ENCODE measurements around the gene CASP12. TPM values are rescaled to one million over a fixed set of nuclear protein-coding genes. Genes with fewer than 3 reads are reported as not detected.

Gene CASP12
- total RNA-seq, 2 experiments from 2014 or later = not detected

DNA sequence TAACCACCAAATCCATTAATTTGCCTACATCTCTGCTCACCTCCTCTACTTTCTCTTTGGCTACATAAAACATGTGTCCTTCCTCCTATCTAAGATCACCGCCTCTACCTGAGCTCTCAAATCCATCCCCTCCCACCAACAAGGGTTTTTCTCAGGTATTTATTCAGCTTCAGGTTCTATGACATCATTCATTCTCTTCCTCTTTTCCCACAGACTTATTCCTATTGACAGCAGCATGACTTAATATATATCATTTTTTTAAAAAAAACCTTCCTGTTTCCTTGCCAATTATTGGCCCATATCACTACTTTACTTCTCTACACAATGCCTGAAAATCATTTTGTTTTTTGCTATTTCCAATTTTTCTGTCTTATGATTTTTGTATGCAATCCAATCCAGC, 4.4 kb downstream of the CASP12 start:
- CTCF ChIA-PET = no interaction called here
- POLR2A ChIA-PET = no interaction called here

DNA sequence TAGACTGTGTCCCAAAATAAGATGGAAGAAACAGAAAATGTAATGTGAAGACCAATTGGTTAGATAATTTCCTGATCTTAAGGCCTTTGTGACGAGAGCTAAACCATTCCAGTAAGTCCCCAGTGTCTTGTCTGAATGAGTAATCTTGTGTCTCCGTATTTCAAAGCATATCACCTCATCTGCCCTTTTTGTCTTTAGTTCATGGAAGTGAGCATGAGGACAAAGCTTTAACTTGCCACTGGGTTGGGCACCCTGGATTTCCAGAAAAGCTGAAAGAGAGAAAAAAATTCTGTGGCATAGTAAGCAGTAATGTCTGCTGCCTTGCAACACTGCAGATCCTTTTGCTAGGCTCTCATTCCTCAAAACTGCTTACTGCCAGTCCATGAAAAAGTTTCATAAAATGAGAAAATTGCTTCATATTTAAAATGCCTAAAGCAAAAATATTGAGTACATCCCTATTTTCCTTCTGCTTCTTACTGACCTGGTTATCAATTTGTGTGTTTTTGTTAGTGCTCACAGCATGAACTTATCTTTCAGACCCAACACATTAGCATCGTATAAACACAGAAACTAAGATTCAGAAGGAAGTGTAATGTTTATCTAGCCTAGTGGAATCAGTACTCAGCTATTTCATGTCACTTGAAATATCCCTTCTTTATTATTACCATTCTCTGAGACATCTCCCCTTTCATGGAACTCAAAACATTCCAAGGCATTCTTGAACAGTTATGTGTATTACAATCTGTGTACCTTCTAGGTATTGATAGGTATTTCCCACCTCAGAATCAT, 5.3 kb downstream of the CASP12 start:
- POLR2A ChIA-PET = no interaction called here

DNA sequence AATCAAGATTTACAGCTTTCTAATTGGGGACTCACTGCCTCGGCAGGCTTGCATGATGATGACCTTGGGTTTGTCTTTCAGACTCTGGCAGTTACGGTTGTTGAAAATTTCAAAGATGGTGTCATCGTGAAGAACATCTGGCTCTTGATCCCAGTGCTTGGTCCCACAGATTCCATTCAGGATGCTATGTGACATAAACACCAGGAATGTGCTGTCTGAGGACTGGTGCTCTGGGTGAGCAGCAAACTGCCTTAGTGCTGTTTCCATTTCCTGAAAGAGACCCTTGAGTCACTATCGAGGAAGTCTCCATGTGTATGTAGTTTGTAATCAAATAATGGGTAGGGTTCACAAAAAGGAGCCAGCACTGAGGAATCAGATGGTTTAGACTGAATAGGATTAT, 7.1 kb downstream of the CASP12 start:
- ChIA-PET CTCF (no interaction called here), POLR2A (no interaction called here)

More for the DNA sequence above, 5.3 kb downstream of the CASP12 start:
- CTCF ChIA-PET = no interaction called here

DNA sequence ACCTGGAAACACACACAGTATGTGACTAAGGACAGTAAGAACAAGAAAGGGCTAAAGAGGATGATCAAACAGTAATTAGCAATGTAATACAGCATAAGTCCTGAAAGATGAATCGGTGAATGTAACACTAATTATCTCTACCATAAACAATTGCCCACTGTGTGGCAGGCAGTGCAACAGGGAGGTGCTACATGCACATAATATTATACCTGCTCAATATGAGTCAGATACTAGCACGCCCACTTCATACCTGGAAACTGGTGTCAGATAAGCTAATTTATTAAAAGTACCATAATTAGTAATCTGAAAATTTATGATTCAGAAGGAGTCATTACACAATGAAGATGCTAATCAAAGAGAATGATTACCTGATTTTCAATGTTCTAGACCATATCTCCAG, 14.9 kb downstream of the CASP12 start:
- POLR2A ChIA-PET = no interaction called here
- CTCF ChIA-PET = no interaction called here

DNA sequence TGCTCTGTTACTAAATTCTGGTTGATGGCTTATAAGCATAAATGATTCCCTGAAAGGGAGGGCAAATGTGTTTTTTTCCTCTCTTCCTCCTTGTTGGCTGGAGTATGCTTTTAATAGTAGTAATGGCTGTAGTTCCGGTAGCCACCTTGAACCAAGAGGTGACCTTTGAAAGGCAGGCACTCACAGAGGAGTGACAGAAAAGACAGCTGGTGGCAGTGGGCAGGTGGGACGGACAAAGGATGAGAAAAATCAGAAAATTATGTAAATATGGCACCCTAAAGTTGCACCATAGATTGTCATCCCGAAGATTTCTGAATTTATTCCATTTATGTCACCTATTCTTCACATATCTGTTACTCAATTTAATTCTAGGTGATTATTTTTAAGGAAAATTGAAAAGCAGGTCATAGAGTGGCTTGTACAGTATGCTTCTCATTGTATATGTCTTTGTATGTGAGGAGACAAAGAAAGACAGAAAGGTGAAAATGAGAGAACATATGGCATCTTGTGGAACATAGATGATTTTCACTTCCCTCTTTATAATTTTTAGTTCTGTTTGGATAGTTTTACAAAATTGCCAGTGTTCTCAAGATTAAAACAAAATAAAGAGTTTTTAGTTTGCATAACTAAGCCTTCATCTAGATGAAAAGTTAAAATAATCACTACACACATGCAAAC, 17.0 kb downstream of the CASP12 start:
- POLR2A ChIA-PET = no interaction called here
- CTCF ChIA-PET = no interaction called here

DNA sequence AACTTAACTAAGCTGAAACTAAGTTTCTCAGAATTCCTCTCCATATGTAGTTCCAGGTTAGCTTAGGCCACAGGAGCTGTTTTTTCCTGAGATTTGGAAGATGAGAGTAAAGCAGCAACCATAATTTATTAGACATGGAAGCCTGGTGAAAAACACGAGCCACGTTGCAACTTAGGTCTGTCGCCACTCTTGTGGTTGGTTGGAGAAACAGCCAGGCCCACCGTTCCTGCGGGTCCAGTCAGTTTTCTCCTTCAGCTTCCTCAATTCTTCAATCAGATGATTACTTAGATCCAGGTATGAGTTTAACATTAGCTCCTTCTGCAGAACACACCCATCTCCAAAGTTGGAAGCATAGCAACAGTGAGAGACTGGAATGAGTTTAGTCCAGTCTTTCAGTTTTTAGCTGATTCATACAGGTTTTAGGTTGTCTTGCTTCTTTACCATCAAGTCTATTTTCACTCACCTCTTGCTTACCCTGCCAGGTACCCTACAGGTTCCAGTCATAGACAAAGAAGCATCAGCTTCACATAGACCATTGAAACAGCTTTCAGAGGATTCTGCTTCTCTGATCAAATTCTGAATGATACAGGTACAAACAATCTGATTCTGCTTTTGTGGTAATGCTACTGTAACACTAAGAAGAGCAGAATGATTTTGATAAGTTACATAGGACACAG, 18.6 kb downstream of the CASP12 start:
- POLR2A ChIA-PET = no interaction called here
- CTCF ChIA-PET = interaction anchor here (1.3 kb wide), 1 partner anchor 10 kb away, joined by 3 read pairs; no protein-coding TSS in a partner anchor

DNA sequence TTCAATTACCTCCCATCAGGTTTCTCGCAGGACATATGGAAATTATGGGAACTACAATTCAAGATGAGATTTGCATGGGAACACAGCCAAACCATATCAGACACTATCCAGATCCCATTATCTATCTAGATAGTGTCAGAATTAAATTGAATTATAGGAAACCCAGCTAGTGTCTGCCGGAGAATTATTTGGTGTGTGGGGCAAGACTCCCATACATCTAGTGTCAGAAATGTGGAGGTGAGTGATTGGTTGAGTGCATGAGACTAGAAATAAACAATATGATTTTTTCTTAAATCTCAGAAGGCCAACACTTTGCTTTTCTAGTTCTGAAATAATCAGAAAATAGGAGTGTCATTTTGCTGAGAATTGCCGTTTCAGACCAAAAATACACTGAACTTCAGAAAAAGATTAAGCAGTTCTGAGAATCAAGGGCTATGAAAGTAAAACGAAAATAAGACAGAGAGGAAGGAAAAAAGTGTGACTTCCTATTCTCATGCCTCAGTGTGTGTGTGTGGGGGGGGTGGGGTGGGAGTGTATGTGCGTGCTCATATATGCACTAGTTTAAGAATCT, 21.3 kb downstream of the CASP12 start:
- CTCF ChIA-PET = no interaction called here
- POLR2A ChIA-PET = no interaction called here

DNA sequence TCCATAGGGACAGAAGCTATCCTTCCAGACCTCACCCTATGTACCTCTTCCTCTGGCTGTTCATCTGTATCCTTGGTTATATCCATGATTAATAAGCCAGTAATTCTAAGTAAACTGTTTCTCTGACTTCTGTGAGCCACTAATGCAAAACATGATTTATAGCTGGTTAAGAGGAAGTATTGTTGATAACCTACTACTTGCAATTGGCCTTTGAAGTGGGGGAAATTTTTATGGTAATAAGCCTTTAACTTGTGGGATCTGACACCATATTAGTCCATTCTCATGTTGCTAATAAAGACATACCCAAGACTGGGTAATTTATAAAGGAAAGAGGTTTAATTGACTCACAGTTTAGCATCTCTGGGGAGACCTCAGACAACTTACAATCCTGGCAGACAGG, 21.9 kb downstream of the CASP12 start:
- ChIA-PET CTCF (no interaction called here), POLR2A (no interaction called here)

DNA sequence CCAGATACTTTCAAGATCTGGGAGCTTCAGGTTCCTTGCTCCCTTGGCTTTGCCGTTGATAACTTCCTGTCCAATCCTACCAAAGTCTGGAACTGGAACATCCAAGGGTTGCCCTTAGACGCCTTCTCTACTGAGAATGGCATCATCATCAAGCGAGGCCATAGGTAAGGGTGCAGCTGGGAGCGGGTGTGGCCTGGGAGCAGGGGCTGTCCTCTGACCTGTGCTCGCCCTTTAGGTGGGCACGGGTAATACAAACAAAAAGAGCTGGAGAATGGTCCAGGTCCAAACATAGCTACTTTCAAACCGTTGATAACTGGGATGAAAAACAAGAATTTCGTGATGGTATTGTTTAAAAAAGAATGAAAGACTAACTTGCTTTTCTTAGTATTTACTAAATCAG, 25.0 kb downstream of the CASP12 start:
- ChIA-PET POLR2A (no interaction called here), CTCF (interaction anchor here (0.7 kb wide), 1 partner anchor 78 kb away, joined by 3 read pairs; no protein-coding TSS in a partner anchor)

DNA sequence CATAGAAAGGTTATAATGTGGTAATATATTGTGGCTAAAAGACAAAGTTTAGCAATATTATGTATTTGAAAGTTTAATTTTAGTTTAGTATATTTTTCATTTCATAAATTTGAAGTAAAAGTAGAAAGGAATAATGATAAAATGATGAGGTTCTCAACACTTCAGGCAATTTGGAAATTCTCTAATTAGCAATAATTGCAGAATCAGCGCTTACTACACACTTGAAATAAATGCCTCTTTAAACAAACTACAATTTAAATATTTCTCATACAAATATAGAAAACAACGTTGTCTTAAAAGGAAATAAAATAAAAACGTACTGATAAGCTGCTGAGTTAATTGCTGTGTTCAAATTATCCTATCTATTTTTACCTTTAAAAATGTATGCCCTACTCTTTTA, 25.9 kb downstream of the CASP12 start:
- CTCF ChIA-PET = no interaction called here
- POLR2A ChIA-PET = no interaction called here

DNA sequence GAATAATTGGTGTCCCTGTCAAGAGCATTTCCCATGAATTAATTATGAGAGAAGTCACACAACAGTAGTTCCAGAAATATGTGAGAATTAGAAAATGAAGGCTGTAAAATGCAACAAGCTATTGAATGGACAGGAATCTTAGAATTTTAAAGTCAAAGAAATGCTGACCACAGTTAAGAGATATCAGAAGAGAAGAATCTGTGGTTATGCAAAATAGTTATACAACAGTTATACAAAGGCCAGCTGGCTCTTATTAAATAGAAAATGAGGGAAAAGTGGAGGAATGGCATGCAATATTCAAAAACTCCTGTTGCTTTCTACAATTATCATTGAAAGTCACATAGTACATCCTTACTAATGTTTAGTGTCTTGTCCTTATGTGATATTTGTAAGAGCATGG, 27.4 kb downstream of the CASP12 start:
- ChIA-PET POLR2A (no interaction called here), CTCF (no interaction called here)

DNA sequence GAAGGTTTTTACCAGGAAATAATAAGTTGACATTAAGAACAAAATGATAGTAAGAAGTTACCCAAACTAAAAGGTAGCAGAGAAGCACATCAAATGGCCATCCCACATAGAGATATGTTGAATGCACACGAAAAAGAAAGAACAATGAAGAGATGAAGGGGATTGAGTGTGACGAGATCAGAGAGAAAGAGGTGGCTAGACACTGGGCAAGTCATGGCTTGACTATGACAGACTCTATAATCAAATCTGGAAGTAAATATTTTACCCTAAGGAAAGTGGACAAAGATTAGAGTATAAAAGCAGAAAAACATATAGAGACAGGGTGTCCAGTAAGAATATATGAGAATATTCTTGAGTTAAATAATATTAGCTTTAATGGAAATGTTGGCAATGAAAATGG, 31.4 kb downstream of the CASP12 start:
- POLR2A ChIA-PET = no interaction called here
- CTCF ChIA-PET = interaction anchor here (0.7 to 1.0 kb wide), 2 partner anchors 42 to 563 kb away, joined by 3 to 6 read pairs; no protein-coding TSS in a partner anchor

DNA sequence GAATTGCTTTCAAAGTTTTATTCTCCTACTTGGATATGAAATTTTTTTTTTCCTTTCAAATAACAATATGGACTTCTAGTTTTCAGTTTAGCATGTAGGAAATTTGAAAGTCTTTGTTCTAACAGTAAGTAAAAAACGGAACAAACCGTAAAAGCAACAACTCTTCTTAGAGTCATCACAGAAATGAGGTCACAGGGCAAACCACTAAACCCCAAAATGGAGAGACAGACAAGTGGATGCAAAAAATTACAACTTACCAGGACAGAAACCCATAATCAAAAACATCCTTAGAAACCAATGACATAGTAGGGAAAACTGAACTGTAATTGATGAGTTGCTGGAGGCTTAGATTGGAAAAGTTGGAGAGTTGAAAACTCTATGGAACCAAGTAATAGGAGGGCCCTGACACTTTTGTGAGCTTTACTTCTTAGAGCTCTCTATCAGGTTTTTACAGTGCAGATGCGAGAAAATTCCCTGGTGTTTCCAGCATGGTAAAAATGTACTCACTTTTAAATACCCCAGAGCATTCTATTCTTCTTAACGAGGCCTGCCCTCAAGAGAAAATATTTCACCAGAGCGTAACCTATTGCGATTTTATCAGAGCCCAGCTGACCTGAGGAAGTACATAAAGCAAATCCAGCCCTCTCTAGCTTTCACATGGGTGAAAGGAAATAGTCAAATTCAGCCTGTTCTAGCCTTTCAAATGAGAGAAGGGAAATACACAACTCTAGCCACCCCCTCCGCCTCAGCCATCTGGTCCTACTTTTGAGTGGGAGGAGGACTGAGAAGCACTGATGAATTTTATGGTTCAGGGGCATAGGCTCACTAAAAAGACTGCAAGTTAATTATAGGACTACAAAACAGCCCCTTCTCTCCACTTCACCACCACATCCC, 39.1 kb downstream of the CASP12 start:
- ChIA-PET POLR2A (no interaction called here), CTCF (interaction anchor here (0.6 kb wide), 1 partner anchor 144 kb away, joined by 6 read pairs; no protein-coding TSS in a partner anchor)

DNA sequence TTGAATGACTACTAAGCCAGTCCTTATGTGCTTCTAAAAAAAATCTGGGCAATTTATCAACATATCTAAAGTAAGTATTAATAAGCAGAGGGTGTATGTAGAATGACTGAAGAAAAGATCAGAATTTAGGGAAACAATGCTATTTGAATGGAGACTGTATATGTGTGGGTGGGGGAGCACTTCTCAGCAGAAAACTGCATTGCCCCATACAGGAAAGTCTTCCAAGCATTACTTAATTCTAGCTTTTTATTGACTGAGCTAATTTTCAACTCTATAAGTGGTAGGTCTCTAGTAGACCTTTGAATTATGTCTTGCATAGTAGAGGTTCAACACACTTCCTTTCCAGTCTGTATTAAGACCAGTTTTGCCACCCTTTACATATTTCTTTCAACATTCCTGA, 41.7 kb downstream of the CASP12 start:
- ChIA-PET CTCF (no interaction called here), POLR2A (no interaction called here)

DNA sequence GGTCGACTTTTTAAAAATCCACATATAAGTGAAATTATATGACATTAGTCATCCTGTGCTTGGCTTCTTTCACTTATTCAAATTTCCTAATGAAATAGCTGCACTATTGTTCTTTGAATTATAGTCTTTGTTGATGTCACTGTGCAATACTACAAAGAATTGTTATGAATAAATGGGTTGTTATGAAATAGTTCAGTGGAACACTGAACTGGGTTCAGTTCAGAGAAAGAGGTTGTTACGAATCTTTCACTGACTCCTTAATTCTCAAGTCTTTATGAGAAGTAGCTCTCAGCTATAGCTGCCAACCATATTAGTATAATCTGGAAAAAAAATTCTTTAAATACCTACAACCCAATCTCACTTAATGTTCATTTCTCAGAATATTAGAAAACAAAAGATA, 42.3 kb downstream of the CASP12 start:
- CTCF ChIA-PET = no interaction called here
- POLR2A ChIA-PET = no interaction called here

DNA sequence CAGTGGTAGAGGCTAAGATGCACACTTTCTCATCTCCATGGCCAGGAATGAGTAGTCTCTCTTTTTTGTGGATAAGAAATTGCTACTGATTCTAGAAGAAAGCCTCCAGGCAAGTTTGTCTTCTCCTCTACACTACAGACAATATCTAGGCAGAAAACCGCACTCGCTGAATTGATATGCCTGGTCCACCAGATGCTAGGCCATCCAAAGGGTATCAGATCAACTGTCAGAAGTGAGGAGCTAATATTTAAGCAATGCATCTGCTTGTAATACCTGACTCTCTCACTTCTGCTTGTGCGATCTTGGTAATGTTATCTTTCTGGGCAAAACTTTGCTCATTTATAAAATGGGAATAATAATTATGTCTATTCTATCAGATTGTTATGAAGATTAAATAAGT, 45.0 kb downstream of the CASP12 start:
- POLR2A ChIA-PET = no interaction called here
- CTCF ChIA-PET = no interaction called here

DNA sequence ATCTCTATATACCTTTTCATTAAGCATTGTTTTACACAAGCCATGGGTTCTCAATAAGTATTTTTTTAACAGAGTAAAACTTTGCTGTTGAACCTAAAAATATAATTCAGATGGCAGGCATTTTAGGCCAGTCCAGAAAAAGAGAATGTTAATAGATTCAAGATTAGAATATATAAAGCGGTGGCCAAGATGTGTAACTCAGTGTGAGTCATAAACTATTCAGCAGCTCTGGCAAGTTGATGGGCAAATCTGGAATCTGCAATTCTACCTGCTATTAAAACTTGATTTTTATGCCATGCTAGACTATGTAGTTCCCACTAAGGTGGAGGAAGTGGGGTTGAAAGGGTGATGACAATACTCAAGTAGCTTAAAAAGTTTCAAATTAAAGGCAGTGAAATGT, 45.4 kb downstream of the CASP12 start:
- CTCF ChIA-PET = no interaction called here
- POLR2A ChIA-PET = no interaction called here

DNA sequence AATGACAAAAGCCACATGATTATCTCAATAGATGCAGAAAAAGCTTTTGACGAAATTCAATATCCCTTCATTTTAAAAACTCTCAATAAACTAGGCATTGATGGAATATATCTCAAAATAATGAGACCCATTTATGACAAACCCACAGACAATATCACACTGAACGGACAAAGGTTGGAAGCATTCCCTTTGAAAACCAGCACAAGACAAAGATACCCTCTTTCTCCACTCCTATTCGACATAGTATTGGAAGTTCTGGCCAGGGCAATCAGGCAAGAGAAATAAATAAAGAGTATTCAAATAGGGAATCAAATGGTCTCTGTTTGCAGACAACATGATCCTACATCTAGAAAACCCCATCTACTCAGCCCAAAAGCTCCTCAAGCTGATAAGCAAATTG, 52.0 kb downstream of the CASP12 start:
- ChIA-PET POLR2A (no interaction called here), CTCF (no interaction called here)

DNA sequence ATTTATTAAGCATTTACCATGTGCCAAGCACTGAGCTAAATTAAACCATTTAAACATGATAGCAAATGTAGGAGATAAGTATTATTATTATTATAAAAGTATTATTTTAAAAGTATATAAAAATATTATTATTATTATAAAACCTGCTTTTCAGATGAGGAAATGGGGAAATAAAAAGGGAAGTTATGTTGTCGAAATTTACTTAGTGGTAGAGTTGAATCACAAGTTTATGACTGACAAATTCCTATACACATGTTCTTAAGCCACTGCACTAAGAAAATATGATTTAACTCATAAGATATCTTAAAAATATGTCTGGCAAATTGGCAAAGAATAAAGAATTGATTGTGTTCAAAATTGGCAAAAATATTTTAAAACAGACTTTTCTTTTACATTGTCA, 53.8 kb downstream of the CASP12 start:
- ChIA-PET CTCF (no interaction called here), POLR2A (no interaction called here)

All from activated CD8-positive, alpha-beta memory T cell treated with anti-CD3 and anti-CD28 coated beads for 36 hours (primary cell).